GM23338 (cell line): Measurements from ENCODE around the gene TAF1D. TPM values are rescaled to one million over a fixed set of nuclear protein-coding genes. Genes with fewer than 3 reads are reported as not detected.
"Not testable (repeated sequence)": the region's sequence is repeated elsewhere in the genome, so short reads cannot be mapped to it uniquely, and the experiment has no call there.

ENCODE experiments used
- ATAC-seq: fragments of 200-7000 bp; cut with Tn5 transposase; 3 replicates; pipeline ENCODE4 v1.9.1; 2020
- DNase-seq: peaks from one replicate; pipeline ENCODE4 v3.0.0-alpha.2; 2015; ENCODE audit warnings: low spot score
- H2AFZ ChIP-seq: fragments of 200-600 bp; sonication (generic); 2 replicates; pipeline ENCODE4 v1.8.0; 2016; ENCODE audit warnings: antibody characterized with exemption, mild to moderate bottlenecking, moderate library complexity
- H3F3A ChIP-seq: fragments of 200-600 bp; sonication (generic); replicated peaks from 2 replicates; pipeline ENCODE4 v1.8.0; 2017; ENCODE audit warnings: antibody characterized with exemption, mixed run types, low read depth
- H3K27ac ChIP-seq: fragments of 200-600 bp; sonication (generic); 2 replicates; pipeline ENCODE4 v1.6.1; 2016; ENCODE audit warnings: low read depth
- H3K27me3 ChIP-seq: fragments of 200-600 bp; sonication (generic); 2 replicates; pipeline ENCODE4 v1.8.0; 2016; ENCODE audit warnings: mild to moderate bottlenecking, mixed run types, moderate library complexity; ENCODE audit not compliant: insufficient read depth
- H3K36me3 ChIP-seq: fragments of 200-600 bp; sonication (generic); 2 replicates; pipeline ENCODE4 v1.8.0; 2016; ENCODE audit warnings: mild to moderate bottlenecking; ENCODE audit not compliant: insufficient read depth
- H3K4me1 ChIP-seq: fragments of 200-600 bp; sonication (generic); 2 replicates; pipeline ENCODE4 v1.8.0; 2016; ENCODE audit warnings: mild to moderate bottlenecking, moderate library complexity; ENCODE audit not compliant: insufficient read depth
- H3K4me2 ChIP-seq: fragments of 200-600 bp; sonication (generic); 2 replicates; pipeline ENCODE4 v1.7.1; 2017; ENCODE audit warnings: mixed run types
- H3K4me3 ChIP-seq: fragments of 200-600 bp; sonication (generic); 2 replicates; pipeline ENCODE4 v1.6.1; 2016; ENCODE audit warnings: mixed run types
- H3K79me2 ChIP-seq: fragments of 200-600 bp; sonication (generic); replicated peaks from 2 replicates; pipeline ENCODE4 v1.8.0; 2017; ENCODE audit warnings: mild to moderate bottlenecking; ENCODE audit not compliant: insufficient read depth
- H3K9me2 ChIP-seq: fragments of 200-600 bp; sonication (generic); 2 replicates; pipeline ENCODE4 v1.8.0; 2017; ENCODE audit not compliant: insufficient read depth
- H4K20me1 ChIP-seq: fragments of 200-600 bp; sonication (generic); replicated peaks from 2 replicates; pipeline ENCODE4 v1.8.0; 2017; ENCODE audit warnings: mild to moderate bottlenecking; ENCODE audit not compliant: insufficient read depth
- H3K27ac Mint-ChIP-seq: 2 replicates; pipeline ENCODE4 v1.8.0; 2020; ENCODE audit warnings: inconsistent platforms, mild to moderate bottlenecking, moderate library complexity, mixed read lengths
- H3K27me3 Mint-ChIP-seq: 3 replicates; pipeline ENCODE4 v1.8.0; 2022; ENCODE audit warnings: low read depth, mild to moderate bottlenecking, moderate library complexity, mixed read lengths, inconsistent platforms; ENCODE audit not compliant: insufficient read depth, poor library complexity
- H3K36me3 Mint-ChIP-seq: 3 replicates; pipeline ENCODE4 v1.8.0; 2021; ENCODE audit warnings: low read depth, mild to moderate bottlenecking, inconsistent platforms, moderate library complexity, mixed read lengths
- H3K4me1 Mint-ChIP-seq: 3 replicates; pipeline ENCODE4 v1.8.0; 2020; ENCODE audit warnings: mild to moderate bottlenecking, inconsistent platforms, mixed read lengths
- H3K4me3 Mint-ChIP-seq: 3 replicates; pipeline ENCODE4 v1.8.0; 2021; ENCODE audit warnings: moderate library complexity, mild to moderate bottlenecking, inconsistent platforms, mixed read lengths
- H3K9me3 Mint-ChIP-seq: 3 replicates; pipeline ENCODE4 v1.8.0; 2020; ENCODE audit warnings: moderate library complexity, mild to moderate bottlenecking, inconsistent platforms, mixed read lengths
- CREB1 ChIP-seq: fragments of 250-450 bp; sonication (Bioruptor Pico); IDR thresholded peaks from 2 replicates; pipeline ENCODE4 v1.5.0; 2020; ENCODE audit warnings: low read depth, mild to moderate bottlenecking, moderate library complexity
- ETS1 ChIP-seq: IDR thresholded peaks from 2 replicates; pipeline ENCODE4 v1.6.1; 2016; ENCODE audit warnings: antibody characterized with exemption
- EZH2 ChIP-seq: fragments of 200-600 bp; sonication (generic); IDR thresholded peaks from one replicate; pipeline ENCODE4 v1.8.0; 2017; ENCODE audit warnings: antibody characterized with exemption, mild to moderate bottlenecking, low read depth; ENCODE audit not compliant: unreplicated experiment
- EZH2phosphoT487 ChIP-seq: fragments of 200-600 bp; sonication (generic); IDR thresholded peaks from one replicate; pipeline ENCODE4 v1.8.1; 2018; ENCODE audit warnings: antibody characterized with exemption; ENCODE audit not compliant: unreplicated experiment
- JUNB ChIP-seq: IDR thresholded peaks from one replicate; pipeline ENCODE4 v1.6.1; 2016; ENCODE audit warnings: antibody characterized with exemption; ENCODE audit not compliant: unreplicated experiment
- NANOG ChIP-seq: IDR thresholded peaks from 2 replicates; pipeline ENCODE4 v1.6.1; 2016; ENCODE audit warnings: antibody characterized with exemption, borderline replicate concordance
- POLR2AphosphoS5 ChIP-seq: IDR thresholded peaks from 2 replicates; pipeline ENCODE4 v1.6.1; 2016; ENCODE audit warnings: antibody characterized with exemption, low read depth
- STAT1 ChIP-seq: IDR thresholded peaks from one replicate; pipeline ENCODE4 v1.6.1; 2016; ENCODE audit warnings: antibody characterized with exemption; ENCODE audit not compliant: unreplicated experiment
- ZNF114 ChIP-seq: fragments of 250-450 bp; sonication (Bioruptor Pico); IDR thresholded peaks from 2 replicates; pipeline ENCODE4 v1.5.0; 2020; ENCODE audit warnings: mild to moderate bottlenecking, moderate library complexity
- ZNF331 ChIP-seq: fragments of 250-450 bp; sonication (Bioruptor Pico); IDR thresholded peaks from 2 replicates; pipeline ENCODE4 v1.5.0; 2020; ENCODE audit warnings: low read depth, mild to moderate bottlenecking, moderate library complexity
- polyA plus RNA-seq: library from polyadenylated mRNA; unstranded; fragments of >200 nt; fragmentation: Nextera tagmentation; extraction: Ambion mirVana; gene quantifications from 2 replicates; pipeline ENCODE4 v1.2.1, GENCODE V29; 2016
- total RNA-seq: library from RNA; depleted of rRNA; stranded (reverse); fragments of >200 nt; shearing (Covaris generic); gene quantifications from 2 replicates; pipeline ENCODE4 v1.2.3, GENCODE V29; 2014
- TF ChIP-seq, protein P1 (sequence below): IDR thresholded peaks from one replicate; pipeline ENCODE4 v1.6.1; 2018; ENCODE audit warnings: antibody characterized with exemption; ENCODE audit not compliant: unreplicated experiment
- TF ChIP-seq, protein P2 (sequence below), 2 experiments: fragments of 200-600 bp in 1 of 2; sonication (generic) in 1 of 2; conservative IDR thresholded peaks; 2 replicates each; pipeline versions ENCODE4 v1.5.1 to v1.6.1; 2016 to 2017; ENCODE audit warnings: antibody characterized with exemption in 2 of 2, low read depth in 2 of 2, mild to moderate bottlenecking in 2 of 2, moderate library complexity in 1 of 2

TAF1D gene
- total and polyA plus RNA-seq, 2 experiments from 2014 or later = 240 to 246 TPM

DNA sequence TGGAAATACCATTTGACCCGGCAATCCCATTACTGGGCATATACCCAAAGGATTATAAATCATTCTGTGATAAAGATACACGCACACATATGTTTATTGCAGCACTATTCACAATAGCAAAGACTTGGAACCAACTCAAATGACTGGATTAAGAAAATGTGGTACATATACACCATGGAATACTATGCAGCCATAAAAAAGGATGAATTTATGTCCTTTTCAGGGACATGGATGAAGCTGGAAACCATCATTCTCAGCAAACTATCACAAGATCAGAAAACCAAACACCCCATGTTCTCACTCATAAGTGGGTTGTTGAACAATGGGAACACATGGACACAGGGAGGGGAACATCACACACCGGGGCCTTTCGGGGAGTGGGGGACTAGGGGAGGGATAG, 17.8 kb upstream of the TAF1D start:
- not testable (repeated sequence) for H3F3A ChIP-seq, H3K4me1 Mint-ChIP-seq, ATAC-seq, H3K79me2 ChIP-seq, H3K27ac ChIP-seq, H3K4me3 Mint-ChIP-seq, H3K4me2 ChIP-seq, H4K20me1 ChIP-seq, H3K9me3 Mint-ChIP-seq, H3K27ac Mint-ChIP-seq, H2AFZ ChIP-seq, H3K27me3 Mint-ChIP-seq, H3K4me1 ChIP-seq, H3K4me3 ChIP-seq, DNase-seq, H3K27me3 ChIP-seq, H3K9me2 ChIP-seq
- peaks cover 37% of the 10 kb centered on the region for H3K36me3 Mint-ChIP-seq
- peaks cover 37% of the 10 kb centered on the region for H3K36me3 ChIP-seq

DNA sequence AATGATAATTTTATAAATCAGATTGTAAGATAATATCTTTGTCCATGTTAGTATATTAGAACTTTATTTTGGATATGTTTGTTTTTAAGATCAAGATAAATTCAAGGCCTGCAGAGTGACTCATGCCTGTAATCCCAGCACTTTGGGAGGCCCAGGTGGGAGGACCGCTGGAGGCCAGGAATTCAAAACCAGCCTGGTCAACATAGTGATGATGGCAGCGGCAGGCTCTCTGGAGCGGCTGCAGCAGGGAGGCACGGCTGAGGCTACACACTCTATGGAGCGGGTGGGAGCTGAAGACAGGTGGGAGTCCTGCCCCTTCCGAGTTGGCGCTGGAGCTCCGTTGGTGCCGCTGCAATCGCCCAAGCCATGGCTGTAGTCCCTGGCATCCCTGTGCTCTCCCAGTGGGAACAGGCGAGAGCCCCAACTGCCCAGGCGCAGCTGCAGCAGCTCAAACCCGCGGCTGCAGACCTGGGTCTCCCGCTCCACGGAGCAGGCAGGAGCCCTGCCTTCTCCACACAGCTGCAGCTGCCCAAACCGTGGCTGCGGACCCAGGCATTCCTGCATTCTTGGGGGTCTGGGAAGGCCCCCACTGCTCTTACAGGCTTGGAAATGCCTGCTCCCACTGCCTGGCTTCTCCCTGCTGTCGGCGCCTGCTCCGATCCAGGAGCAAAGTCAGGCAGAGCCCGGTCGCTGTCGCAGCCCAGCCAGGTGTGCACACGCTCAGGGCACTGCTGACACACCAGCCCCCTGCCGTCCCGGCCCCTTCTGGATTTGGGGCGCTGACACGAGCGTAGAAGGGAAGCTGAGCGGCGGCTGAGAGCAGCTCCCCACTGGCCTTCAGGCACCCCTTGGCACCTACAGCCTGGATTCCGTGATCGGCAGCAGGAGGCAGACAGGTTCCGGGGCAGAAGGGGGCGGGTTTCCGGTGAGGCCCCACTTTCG, 16.9 kb upstream of the TAF1D start:
- DNase-seq (no peak), ATAC-seq (no peak)
- no peaks in the 10 kb centered on the region for H3K27me3 ChIP-seq
- no peak overlapping the region for H3K4me2 ChIP-seq
- no peak overlapping the region for H3K4me3 ChIP-seq
- Mint-ChIP-seq H3K9me3 (no peaks in the 10 kb centered on the region), H3K4me1 (no peaks in the 10 kb centered on the region), H3K27me3 (no peaks in the 10 kb centered on the region), H3K36me3 (peaks cover 37% of the 10 kb centered on the region), H3K27ac (no peak overlapping the region), H3K4me3 (no peak overlapping the region)
- no peaks in the 10 kb centered on the region for H3K4me1 ChIP-seq
- H3K79me2 ChIP-seq = no peaks in the 10 kb centered on the region
- H2AFZ ChIP-seq = no peak overlapping the region
- H3K9me2 ChIP-seq = no peaks in the 10 kb centered on the region
- H3F3A ChIP-seq = no peaks in the 10 kb centered on the region
- H3K27ac ChIP-seq = no peak overlapping the region
- peaks cover 44% of the 10 kb centered on the region for H3K36me3 ChIP-seq
- no peaks in the 10 kb centered on the region for H4K20me1 ChIP-seq
- TF ChIP-seq ZNF331 (CRISPR knock-in tag) (no peak), STAT1 (no peak), JUNB (no peak), ETS1 (no peak), POLR2AphosphoS5 (no peak), EZH2 (no peak), ZNF114 (CRISPR knock-in tag) (no peak), CREB1 (CRISPR knock-in tag) (no peak), NANOG (no peak), EZH2phosphoT487 (no peak)
- TF ChIP-seq, protein P1, sequence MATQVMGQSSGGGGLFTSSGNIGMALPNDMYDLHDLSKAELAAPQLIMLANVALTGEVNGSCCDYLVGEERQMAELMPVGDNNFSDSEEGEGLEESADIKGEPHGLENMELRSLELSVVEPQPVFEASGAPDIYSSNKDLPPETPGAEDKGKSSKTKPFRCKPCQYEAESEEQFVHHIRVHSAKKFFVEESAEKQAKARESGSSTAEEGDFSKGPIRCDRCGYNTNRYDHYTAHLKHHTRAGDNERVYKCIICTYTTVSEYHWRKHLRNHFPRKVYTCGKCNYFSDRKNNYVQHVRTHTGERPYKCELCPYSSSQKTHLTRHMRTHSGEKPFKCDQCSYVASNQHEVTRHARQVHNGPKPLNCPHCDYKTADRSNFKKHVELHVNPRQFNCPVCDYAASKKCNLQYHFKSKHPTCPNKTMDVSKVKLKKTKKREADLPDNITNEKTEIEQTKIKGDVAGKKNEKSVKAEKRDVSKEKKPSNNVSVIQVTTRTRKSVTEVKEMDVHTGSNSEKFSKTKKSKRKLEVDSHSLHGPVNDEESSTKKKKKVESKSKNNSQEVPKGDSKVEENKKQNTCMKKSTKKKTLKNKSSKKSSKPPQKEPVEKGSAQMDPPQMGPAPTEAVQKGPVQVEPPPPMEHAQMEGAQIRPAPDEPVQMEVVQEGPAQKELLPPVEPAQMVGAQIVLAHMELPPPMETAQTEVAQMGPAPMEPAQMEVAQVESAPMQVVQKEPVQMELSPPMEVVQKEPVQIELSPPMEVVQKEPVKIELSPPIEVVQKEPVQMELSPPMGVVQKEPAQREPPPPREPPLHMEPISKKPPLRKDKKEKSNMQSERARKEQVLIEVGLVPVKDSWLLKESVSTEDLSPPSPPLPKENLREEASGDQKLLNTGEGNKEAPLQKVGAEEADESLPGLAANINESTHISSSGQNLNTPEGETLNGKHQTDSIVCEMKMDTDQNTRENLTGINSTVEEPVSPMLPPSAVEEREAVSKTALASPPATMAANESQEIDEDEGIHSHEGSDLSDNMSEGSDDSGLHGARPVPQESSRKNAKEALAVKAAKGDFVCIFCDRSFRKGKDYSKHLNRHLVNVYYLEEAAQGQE = no peak
- TF ChIP-seq, protein P2, sequence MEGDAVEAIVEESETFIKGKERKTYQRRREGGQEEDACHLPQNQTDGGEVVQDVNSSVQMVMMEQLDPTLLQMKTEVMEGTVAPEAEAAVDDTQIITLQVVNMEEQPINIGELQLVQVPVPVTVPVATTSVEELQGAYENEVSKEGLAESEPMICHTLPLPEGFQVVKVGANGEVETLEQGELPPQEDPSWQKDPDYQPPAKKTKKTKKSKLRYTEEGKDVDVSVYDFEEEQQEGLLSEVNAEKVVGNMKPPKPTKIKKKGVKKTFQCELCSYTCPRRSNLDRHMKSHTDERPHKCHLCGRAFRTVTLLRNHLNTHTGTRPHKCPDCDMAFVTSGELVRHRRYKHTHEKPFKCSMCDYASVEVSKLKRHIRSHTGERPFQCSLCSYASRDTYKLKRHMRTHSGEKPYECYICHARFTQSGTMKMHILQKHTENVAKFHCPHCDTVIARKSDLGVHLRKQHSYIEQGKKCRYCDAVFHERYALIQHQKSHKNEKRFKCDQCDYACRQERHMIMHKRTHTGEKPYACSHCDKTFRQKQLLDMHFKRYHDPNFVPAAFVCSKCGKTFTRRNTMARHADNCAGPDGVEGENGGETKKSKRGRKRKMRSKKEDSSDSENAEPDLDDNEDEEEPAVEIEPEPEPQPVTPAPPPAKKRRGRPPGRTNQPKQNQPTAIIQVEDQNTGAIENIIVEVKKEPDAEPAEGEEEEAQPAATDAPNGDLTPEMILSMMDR (conservative IDR thresholded peaks at IDR 0.05; ENCODE audit: low read depth in 2 of 2) = no peak
